ENCODE measurements around the gene FLYWCH1.

FLYWCH1 gene

DNA sequence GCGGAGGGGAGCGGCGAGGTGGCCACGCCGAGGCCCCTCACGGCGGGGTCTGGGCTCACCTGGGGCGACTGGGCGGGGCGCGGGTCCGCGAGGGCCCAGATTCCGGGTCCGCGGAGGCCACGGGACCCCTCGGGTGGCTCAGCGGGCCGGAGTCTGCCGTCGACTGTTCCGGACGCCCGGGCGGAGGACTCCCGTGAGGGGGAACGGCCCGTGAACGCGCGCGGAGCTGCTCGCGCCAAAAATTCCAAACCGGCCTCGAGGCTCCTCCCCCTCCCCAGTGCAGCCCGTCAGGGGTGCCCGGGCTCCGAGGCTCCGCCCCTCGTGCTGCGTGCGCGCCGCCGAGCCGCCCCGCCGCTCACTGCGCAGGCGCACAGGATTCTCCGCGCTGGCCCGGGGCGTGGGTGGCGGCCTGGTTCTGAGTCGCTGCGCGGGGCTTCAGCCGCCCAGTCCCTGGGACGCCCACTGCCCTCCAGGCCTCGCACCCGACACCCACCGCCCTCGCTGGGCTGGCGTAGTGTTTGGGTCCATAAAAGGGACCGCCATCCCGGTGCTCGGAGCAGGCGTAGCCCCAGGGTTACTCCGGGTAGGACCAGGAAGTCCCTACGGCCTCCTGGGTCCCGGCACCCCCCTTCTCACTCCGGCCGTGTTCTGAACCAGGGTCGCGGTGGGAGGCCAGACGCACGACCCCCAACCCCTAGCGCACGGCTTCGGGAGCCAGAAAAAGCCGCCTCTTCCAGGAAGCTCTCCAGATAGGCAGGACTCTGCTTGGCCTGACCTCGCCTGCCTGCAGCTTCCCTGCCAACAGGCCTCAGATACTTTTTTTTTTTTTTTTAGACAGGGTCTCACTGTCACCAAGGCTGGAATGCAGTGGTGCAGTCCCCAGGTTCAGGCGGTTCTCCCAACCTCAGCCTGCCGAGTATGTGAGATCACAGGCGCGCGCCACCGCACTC lies 68.8 kb downstream of the FLYWCH1 start, which contains the start of gene PKMYT1:
Gene PKMYT1, minus strand, starts transcription at position 220 of the 950 bp plus-strand sequence. CDS start 789 bp downstream, outside the sequence.
- Histone ChIP-seq H3K9me3 (no peaks in the 10 kb centered on the region), H3K9ac (peak within 1 kb of the TSS; percentile 88), H3K36me3 (peaks cover 28% of the 10 kb centered on the region), H3K27me3 (no peaks in the 10 kb centered on the region), H3K27ac (peak within 1 kb of the TSS; percentile 93), H3K4me2 (peak within 1 kb of the TSS; percentile 97), H4K20me1 (peaks cover 28% of the 10 kb centered on the region), H3K4me3 (peak within 1 kb of the TSS; percentile 89), H3K4me1 (peaks cover 82% of the 10 kb centered on the region)
- TF ChIP-seq Cebpa-rat (IDR thresholded peaks at IDR 0.05): no peak

DNA sequence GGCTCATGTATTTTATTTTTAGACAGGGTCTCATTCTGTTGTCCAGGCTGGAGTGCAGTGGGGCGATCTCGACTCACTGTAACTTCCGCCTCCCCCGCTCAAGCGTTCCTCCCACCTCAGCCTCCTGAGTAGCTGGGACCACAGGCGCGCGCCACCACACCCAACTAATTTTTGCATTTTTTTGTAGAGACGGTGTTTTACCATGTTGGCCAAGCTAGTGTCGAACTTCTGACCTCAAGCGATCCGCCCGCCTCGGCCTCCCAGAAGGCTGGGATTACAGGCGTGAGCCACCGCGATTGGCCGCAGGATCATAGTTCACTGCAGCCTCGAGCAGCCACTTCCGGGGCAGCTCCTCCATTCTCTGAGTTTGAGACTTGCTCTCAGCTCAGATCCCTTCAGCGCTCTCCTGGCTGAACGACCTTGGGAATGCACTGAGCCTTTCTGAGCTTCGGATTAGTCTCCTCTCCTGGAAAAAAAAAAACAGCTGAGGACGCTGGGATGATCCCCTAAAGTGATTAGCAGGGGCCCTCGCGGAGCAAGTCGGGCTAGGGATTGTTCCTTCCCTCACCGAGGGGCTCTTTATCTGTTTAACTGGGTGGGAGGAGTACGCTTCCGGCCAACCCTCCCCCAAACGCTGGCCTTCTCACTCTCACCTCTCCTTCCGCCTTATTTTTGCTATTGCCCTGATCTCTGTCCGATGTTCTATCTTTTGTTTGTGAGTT lies 69.6 kb downstream of the FLYWCH1 start:
- Histone ChIP-seq H3K27me3 (no peaks in the 10 kb centered on the region), H3K9ac (peak overlapping the region; percentile 88), H3K27ac (peak overlapping the region; percentile 93), H3K9me3 (no peaks in the 10 kb centered on the region), H3K4me1 (peaks cover 76% of the 10 kb centered on the region), H3K4me3 (peak overlapping the region; percentile 89), H3K36me3 (peaks cover 20% of the 10 kb centered on the region), H3K4me2 (peak overlapping the region; percentile 97), H4K20me1 (peaks cover 20% of the 10 kb centered on the region)
- no peak for TF ChIP-seq Cebpa-rat (IDR thresholded peaks at IDR 0.05)

DNA sequence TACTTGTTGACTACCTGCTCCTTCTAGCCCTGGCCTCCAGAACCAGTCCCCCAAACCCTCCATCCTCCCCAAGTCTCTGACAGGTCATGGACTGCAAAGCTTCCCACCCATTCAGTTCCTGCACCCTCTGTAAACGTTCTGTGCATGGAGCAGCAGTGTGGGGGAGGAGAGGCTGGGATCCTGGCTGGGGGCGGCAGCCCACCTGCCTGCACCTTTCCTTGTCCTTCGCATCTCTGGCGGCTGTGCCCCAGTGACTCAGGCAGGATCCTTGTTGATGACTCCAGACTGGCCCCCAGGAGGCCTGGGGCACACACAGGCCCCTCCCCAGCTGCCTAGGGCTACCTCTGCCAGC lies 70.1 kb downstream of the FLYWCH1 start:
- Histone ChIP-seq H3K9ac (no peak overlapping the region; the same call in 1 of the 2 replicates), H3K9me3 (no peaks in the 10 kb centered on the region), H3K27ac (no peak overlapping the region), H3K27me3 (no peaks in the 10 kb centered on the region), H3K4me2 (peak overlapping the region; percentile 97), H4K20me1 (peaks cover 15% of the 10 kb centered on the region), H3K4me3 (no peak overlapping the region), H3K4me1 (peaks cover 76% of the 10 kb centered on the region), H3K36me3 (peaks cover 15% of the 10 kb centered on the region)
- no peak for TF ChIP-seq Cebpa-rat (IDR thresholded peaks at IDR 0.05)

DNA sequence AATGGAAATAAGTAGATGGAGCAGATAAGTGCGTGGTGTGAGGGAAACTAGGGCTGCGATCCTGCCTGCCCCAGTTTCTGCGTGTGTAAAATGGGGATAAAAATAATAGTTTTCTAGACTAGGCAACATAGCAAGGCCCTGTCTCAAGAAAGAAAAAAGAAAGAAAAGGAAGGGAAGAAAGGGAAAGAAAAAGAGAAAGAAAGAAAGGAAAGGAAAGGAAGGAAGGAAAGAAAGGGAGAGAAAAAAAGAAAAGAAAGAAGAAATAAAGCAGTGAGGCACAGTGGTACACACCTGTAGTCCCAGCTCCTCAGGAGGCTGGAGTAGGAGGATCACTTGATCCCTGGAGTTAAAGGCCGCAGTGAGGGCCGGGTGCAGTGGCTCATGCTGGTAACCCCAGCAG lies 70.7 kb downstream of the FLYWCH1 start:
- peak overlapping the region; percentile 97 for H3K4me2 ChIP-seq
- peaks cover 10% of the 10 kb centered on the region; the same call in 1 of the 2 replicates for H3K36me3 ChIP-seq
- H4K20me1 ChIP-seq: peaks cover 10% of the 10 kb centered on the region; the same call in 1 of the 2 replicates
- peaks cover 72% of the 10 kb centered on the region for H3K4me1 ChIP-seq
- no peak overlapping the region for H3K27ac ChIP-seq
- no peak overlapping the region for H3K9ac ChIP-seq
- no peaks in the 10 kb centered on the region for H3K27me3 ChIP-seq
- H3K9me3 ChIP-seq: no peaks in the 10 kb centered on the region
- no peak overlapping the region for H3K4me3 ChIP-seq
- TF ChIP-seq Cebpa-rat (IDR thresholded peaks at IDR 0.05): no peak

DNA sequence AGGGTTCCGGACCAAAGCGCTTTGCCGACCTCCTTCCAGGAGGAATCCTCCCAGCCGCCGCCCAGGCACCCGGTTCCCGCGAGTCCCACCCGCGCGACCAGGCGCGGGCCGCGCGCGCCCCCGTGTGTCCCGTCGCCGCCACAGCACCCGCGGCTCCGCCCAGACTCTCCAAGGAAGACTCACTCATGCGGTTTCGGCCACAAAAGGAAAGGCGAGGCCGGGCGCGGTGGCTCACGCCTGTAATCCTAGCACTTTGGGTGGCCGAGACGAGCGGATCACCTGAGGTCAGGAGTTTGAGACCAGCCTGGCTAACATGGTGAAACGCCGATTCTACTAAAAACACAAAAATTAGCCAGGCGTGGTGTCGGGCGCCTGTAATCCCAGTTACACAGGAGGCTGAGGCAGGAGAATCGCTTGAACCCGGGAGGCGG lies 72.0 kb downstream of the FLYWCH1 start:
- no peaks in the 10 kb centered on the region for H3K36me3 ChIP-seq
- no peaks in the 10 kb centered on the region for H3K9me3 ChIP-seq
- H3K27me3 ChIP-seq: no peaks in the 10 kb centered on the region
- TF ChIP-seq Cebpa-rat (IDR thresholded peaks at IDR 0.05): no peak
- H3K9ac ChIP-seq: peak overlapping the region; percentile 49; the same call in 1 of the 2 replicates
- peak overlapping the region; percentile 44; the same call in 1 of the 2 replicates for H3K27ac ChIP-seq
- H4K20me1 ChIP-seq: peaks cover 6% of the 10 kb centered on the region; the same call in 1 of the 2 replicates
- peak overlapping the region; percentile 53 for H3K4me3 ChIP-seq
- peak overlapping the region; percentile 97 for H3K4me2 ChIP-seq
- peaks cover 59% of the 10 kb centered on the region for H3K4me1 ChIP-seq

DNA sequence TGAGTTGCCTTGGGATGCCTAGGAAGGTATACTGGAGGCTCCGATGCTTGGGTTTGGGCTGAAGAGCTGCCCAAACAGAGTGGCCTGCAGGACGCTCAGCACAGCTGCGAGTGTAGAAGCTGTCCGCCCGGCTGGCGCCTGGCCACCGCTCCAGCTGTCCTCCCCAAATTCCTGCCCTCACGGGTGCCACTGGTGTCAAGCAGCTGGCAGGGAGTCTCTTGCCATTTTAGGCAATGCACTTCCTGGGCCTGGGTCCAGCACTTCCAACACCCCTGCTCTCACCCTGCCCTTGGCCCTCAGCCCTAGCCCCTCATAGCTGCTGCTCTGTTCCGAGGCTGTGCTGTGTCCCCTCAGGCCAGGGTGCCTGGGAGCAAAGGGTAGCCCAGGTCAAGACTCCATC lies 73.7 kb downstream of the FLYWCH1 start:
- Histone ChIP-seq H3K36me3 (no peaks in the 10 kb centered on the region), H3K4me2 (no peak overlapping the region), H3K27ac (no peak overlapping the region), H3K4me1 (peaks cover 47% of the 10 kb centered on the region), H3K4me3 (no peak overlapping the region), H3K9ac (no peak overlapping the region), H3K27me3 (peaks cover 10% of the 10 kb centered on the region; the same call in 1 of the 2 replicates), H4K20me1 (no peaks in the 10 kb centered on the region), H3K9me3 (no peaks in the 10 kb centered on the region)
- TF ChIP-seq Cebpa-rat (IDR thresholded peaks at IDR 0.05): no peak

DNA sequence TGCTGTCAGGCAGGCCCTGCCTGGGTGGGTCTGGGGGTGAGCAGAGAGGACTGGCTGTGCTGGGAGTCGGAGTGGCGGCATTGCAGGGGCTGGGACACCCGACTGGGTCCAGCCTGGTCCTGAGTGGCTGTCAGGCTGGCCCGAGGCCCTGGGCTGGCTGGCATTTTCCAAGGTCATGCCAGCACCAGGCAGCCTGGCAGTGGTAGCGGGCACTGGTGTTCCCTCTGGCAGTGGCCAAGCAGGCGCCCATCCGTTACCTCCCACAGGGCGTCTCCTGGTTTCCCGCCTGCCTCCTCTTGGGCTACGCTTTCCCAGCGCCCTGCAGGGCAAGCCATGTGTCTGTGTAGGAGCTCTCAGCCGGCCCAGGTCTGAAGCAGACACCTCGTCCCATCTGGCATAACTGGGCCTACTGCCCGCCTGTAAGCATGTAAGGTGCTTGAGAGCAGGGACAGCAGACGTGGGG lies 74.2 kb downstream of the FLYWCH1 start:
- Histone ChIP-seq H3K9me3 (no peaks in the 10 kb centered on the region), H4K20me1 (no peaks in the 10 kb centered on the region), H3K36me3 (no peaks in the 10 kb centered on the region), H3K9ac (no peak overlapping the region), H3K4me3 (no peak overlapping the region), H3K4me2 (no peak overlapping the region), H3K27ac (no peak overlapping the region), H3K27me3 (peaks cover 15% of the 10 kb centered on the region), H3K4me1 (peaks cover 44% of the 10 kb centered on the region)
- no peak for TF ChIP-seq Cebpa-rat (IDR thresholded peaks at IDR 0.05)

DNA sequence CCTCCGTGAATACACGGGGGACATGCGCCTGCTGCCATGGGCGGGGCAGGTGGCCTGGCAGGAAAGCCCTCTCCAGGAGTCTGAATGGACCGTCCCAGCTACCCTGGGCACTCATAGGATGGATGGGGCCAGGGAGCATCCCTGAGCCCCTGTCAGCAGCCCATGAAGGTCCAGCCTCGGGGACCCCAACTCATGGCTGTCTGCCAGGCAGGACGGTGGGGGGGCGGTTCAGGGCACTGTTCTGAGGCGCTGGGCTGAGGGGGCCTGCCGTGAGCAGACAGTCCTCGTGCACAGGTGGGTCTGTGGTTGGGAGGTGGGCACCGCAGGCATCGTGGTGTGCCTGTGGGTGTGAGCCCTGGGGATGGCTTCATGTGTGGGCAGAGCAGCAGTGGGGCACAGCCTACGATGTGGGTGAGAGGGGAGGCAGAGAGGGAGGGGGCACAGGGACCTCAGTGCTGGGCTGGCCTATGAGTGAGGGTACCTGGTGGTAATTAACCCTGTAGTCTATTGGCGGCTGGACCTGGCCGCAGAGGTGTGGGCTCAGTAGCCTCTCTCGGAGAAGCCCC lies 75.0 kb downstream of the FLYWCH1 start:
- no peak for TF ChIP-seq Cebpa-rat (IDR thresholded peaks at IDR 0.05)
- H3K9ac ChIP-seq: no peak overlapping the region
- H3K27me3 ChIP-seq: peaks cover 18% of the 10 kb centered on the region
- H3K4me1 ChIP-seq: peaks cover 36% of the 10 kb centered on the region
- no peaks in the 10 kb centered on the region for H3K9me3 ChIP-seq
- no peak overlapping the region for H3K4me3 ChIP-seq
- H3K4me2 ChIP-seq: no peak overlapping the region
- no peaks in the 10 kb centered on the region for H4K20me1 ChIP-seq
- no peak overlapping the region for H3K27ac ChIP-seq
- no peaks in the 10 kb centered on the region for H3K36me3 ChIP-seq

DNA sequence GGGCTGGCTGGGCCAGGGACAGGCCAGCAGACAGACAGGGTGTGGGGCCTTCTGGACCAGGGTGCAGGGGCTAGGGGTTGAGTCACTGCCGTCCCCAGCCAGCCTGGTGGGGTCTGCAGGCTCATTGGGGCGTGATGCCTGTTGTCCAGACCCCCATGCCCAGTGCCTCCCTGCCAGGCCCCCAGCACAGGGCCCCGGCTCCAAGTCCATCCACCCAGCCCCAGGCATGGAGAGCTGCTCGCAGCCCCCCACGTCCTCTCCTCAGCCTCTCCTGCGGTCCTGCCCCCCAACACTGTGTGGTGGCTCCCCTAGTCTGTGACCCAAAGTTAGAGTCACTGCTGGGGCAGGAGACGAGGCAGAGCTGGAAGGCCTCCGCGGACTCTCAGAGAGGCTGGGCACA lies 75.6 kb downstream of the FLYWCH1 start:
- Histone ChIP-seq H3K27ac (no peak overlapping the region), H3K36me3 (no peaks in the 10 kb centered on the region), H3K4me2 (no peak overlapping the region), H3K9me3 (no peaks in the 10 kb centered on the region), H4K20me1 (no peaks in the 10 kb centered on the region), H3K9ac (no peak overlapping the region), H3K4me3 (no peak overlapping the region), H3K27me3 (peaks cover 18% of the 10 kb centered on the region), H3K4me1 (peaks cover 31% of the 10 kb centered on the region)
- no peak for TF ChIP-seq Cebpa-rat (IDR thresholded peaks at IDR 0.05)

All from BLaER1 (cell line).